NCI-H2196 (cell line): ENCODE results near the gene CEBPA.
"Not testable (repeated sequence)": the region's sequence is repeated elsewhere in the genome, so short reads cannot be mapped to it uniquely, and the experiment has no call there.

Experiments used
- DNase-seq: peaks from one replicate; lab custom pipeline; 2025; ENCODE audit not compliant: unreplicated experiment; lab: John Stamatoyannopoulos, UW

The CEBPA gene

DNA sequence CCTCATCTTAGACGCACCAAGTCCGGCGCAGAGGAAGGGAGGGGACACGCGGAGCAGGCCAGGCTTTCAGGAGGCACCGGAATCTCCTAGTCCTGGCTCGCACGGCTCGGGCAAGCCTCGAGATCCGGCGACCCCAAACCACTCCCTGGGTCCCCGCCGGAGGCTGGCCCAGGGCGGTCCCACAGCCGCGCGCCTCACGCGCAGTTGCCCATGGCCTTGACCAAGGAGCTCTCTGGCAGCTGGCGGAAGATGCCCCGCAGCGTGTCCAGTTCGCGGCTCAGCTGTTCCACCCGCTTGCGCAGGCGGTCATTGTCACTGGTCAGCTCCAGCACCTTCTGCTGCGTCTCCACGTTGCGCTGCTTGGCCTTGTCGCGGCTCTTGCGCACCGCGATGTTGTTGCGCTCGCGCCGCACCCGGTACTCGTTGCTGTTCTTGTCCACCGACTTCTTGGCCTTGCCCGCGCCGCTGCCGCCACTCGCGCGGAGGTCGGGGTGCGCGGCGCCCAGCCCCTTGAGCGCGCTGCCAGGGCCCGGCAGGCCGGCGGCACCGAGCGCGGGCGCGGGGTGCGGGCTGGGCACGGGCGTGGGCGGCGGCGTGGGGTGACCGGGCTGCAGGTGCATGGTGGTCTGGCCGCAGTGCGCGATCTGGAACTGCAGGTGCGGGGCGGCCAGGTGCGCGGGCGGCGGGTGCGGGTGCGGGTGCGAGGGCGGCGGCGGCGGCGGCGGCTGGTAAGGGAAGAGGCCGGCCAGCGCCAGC, 1.0 kb downstream of the CEBPA start:
- no peak for DNase-seq

DNA sequence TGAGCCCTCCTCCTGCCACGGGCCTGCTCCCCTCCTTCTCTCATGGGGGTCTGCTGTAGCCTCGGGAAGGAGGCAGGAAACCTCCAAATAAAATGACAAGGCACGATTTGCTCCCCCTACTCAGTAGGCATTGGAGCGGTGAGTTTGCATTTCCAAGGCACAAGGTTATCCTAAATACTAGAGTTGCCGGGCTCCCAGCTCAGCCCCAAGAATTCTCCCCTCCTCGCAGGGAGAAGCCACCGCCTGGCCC, 1.5 kb downstream of the CEBPA start:
- DNase-seq = no peak

DNA sequence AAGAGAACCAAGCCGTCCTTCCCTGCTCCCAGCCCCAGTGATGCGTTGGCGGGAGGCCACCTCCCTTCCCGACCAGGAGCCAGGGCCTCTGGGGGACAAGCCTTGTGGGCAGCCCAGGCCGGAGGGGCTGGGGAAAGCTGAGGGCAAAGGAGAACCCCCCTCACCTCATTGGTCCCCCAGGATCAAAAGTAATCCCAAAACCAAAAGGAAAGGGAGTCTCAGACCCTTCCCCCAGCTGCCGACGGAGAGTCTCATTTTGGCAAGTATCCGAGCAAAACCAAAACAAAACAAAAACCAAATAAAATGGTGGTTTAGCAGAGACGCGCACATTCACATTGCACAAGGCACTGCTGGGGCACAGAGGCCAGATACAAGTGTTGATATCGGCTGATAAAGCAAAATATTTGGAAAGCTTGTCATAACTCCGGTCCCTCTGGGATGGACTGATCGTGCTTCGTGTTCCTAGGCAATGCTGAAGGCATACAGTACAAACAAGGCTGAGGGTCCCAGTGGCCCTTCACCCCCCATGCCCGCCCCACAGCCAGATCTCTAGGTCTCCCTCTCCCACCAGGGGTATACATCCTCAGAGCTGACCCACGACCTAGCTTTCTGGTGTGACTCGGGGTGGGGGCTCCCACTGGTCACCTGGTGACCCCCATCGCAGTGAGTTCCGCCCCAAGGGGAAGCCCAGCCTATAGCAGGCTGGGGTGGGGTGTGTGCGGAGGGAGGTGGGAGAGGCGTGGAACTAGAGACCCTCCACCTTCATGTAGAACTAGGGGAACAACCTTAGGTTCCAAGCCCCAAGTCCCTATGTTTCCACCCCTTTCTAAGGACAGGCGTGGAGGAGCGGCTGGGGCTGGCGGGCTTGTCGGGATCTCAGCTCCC, 2.1 kb downstream of the CEBPA start:
- no peak for DNase-seq

DNA sequence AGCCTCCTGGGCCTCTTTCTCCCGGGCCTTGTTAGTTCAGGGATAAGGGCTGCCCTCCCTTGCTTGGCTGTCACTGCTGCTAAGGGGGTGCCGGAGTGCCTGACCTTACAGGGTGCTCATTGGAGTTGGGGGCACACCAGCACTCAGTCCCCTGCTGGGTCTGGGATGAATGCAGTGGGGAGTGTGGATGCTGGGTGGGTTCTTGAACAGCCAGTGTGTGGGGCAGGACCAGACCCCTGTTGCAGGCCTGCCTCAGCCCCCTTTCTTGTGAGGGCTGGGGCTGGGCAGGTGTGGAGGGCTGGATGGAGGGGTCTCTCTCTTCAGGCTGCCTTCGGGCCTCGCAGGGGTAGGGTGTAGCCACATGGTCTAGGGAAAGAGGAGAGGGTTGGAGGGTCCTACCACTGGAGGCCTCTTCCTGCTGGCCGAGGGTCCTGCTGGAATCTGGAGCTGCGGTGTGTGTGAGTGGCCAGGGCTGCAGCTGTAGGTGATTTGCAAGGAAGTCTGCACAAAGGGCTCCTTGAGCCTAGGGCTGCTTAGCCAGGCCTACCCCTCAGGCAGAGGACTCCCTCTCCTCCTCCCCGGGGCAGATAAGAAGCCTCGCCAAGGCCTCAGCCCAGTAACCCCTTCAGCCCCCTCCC, 3.2 kb downstream of the CEBPA start:
- no peak for DNase-seq

DNA sequence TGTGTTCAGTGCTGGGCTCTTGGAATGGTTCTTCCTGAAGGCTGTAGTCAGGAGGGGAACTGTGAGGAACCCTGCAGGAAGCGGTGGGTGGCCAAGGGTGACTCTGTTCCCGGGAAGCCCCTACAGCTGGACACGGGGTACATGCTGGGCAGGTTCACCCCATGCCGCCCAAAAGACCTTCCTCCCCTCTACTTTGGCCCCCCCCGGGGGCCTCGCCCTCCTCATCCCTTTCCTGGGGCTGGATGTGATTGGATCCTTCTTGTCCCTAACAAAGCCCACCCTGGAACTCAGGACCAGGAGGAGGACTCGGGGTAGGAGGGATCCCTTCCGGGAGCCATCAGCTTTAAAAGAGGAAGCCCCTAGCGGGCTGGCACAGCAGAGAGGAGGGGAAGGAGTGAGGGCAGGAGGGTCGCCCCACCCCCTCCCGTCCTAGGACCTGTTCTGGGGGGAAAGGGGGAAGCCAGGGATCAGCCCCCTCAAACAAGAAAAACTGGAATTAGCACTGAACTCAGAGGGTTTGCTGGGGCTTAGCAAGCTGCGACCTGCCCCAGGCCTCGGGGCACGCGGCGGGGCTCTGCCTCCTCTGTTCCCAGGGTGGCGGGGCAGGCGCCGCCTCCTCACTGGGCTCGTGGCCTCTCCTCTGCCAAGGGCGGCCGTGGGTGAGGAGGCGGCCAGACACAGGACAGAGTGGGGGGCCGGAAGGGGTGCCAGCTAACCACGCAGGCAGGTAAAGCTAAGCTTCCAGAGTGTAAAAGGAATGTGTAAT, 4.0 kb downstream of the CEBPA start:
- DNase-seq = no peak

DNA sequence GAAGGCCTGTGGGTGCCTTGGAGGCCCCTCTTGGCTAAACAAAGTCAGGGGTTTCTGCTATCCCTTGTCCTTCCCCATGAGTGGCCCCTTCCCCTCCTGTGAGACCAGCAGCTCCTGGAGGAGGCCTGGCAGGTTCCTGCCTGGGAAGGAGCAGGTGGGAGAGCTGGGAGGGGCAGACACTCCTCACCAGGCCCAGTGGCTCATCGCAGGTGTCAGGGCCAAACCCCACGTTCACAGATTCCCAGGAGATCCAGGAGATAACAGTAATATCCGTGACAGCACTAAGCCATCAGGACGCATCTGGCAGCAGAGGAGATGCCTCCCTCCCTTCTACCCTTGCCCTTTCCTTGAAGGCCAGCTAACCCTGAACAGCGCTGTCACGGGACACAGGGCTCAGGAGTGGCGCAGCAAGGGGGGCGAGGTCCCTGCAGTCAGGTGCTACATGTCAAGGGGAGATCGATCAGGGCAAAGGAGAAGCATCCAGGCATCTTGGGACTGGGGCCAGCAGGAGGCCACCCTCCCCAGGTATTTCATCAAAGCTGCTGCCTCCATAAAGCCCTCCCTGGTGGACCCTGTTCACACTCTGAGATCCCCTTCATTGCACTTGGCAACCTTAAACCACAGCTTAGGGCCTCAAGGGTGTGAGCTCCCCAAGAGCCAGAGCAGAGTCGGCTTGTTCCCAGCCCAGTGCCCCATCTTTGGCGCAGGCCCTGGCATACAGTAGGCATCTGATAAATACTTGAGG, 4.8 kb downstream of the CEBPA start:
- DNase-seq = no peak

DNA sequence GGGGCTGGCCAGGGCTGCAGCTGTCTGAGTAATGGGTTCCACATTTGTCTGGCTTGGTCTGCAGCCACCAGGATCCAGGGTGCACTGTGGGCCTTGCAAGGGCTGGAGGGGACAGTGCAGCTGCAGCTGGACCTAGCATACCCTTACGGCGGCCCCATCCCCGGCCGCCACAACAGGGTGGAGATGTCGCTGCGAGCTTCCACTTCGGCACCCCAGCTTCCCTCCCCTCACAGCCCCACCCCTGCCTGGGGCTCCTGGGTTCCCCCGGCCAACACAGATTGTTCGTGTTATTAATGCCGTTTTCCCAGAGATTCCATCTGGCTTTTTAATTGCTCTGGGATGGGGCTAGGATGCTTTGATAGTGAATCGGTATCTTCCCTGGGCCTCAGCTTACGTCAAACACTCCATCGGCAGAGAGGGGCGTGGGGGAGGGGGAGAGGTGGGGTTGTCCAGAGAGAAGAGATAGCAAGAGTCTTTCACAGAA, 5.8 kb downstream of the CEBPA start:
- no peak for DNase-seq

DNA sequence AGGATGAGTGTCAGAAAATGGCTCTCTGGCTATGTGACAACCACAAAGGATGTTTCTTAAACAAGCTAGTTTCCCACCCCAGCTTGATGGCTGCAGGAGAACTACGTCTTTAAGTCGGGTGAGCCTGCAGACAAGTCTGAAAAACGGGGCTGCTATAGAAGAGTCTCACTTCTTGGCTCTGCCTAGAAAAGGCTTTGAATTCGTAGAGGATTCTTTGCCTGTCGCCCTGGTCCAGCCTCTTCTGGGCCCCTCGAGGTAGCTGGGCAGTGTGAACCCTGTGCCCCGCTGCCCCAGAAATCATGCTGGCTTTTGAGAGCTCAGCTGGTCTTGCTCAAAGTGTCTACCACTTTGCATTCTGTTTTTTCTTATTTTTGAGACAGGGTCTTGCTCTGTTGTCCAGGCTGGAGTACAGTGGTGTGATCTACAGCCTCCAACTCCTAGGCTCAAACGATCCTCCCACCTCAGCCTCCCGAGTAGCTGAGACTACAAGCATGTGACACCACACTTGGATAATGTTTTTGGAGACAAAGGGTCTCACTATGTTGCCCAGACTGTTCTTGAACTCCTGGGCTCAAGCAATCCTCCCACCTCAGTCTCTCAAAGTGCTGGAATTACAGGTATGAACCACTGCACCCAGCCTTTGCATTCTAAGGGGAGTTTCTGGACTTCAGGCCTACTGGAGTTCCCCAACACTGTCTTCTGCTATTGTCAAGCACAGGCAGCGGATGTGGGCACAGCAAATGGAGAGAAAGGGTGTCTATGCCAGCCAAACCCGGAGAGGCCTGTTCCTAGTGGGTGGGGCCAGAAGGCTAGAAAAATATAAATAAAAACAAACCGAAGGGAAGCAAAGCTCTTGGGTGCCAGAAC, 6.5 kb downstream of the CEBPA start:
- DNase-seq = no peak

DNA sequence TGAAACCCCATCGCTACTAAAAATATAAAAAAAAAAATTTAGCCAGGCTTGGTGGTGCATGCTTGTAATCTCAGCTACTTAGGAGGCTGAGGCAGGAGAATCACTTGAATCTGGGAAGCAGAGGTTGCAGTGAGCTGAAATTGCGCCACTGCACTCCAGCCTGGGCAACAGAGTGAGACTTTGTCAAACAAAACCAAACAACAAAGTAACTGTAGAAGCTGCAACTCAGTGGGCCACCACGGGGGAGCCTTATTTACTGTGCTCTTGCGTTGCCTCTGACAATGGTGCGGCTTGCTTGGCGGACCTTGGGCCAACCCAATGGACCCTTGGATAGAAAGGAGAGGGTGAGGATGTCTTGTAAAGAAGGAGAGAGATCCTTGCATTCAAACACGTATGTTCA, 7.3 kb downstream of the CEBPA start:
- DNase-seq = not testable (repeated sequence)

DNA sequence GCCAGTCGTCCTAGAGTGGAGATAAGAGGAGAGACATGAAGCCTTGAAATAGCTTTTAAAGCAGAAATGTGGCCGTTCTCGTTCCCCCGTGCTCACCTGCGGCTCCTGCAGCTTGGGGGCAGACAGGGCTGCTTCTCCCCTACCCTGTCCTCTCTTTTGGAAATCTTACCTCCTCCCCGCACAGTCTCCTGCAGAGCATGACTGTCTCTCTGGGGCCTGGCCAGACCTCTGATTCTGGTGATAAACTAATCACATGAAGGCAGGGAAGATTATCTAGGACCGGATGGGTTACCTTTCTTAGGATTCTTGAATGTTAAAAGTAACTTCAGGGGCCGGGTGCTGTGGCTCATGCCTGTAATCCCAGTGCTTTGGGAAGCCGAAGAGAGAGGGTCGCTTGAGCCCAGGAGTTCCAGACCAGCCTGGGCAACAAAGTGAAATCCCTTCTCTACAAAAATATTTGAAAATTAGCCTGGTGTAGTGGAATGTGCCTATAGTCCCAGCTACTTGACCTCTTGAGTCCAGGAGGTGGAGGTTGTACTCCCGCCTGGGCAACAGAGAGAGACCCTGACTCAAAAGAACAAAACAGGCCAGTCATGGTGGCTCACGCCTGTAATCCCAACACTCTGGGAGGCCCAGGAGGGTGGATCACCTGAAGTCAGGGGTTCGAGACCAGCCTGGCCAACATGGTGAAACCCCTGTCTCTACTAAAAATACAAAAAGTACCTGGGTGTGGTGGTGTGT, 8.1 kb downstream of the CEBPA start:
- DNase-seq = no peak

DNA sequence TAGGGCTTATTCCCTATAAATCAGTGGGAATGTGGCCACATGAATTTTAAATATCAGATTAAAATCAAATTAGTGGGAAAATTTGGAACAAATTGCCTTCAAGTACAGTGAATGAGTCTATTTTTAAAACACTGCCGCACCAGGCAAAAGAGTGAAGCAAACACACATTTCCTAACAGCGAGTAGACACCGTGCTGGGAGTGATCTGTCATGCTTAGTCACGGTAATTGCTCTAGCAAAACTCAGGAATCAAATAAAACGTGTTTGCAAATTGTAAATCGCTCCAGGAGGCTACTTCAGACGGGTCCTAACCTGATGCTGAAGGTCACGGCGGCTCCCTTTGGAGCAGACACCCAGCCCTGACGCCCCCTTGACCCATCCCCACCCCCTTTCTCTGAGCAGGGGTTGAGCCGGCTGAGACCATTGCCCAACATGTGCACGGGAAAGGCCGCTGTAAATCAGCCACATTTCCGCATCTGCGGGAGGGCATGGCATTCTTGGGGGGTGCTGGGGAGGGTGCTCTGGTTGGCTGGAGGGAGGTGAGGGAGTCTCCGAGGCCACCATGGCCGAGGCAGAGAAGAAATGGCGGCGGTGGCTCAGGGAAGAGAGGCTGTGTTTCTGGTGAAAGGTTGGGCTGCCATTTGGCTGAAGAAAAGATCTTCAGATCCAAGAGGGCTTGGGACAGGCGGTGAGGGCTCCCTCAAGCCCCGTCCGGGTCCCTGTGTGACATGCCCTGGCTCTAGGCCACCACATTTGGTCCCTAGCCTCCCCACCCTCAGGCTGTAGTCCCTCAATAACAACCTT, 8.9 kb downstream of the CEBPA start:
- no peak for DNase-seq

DNA sequence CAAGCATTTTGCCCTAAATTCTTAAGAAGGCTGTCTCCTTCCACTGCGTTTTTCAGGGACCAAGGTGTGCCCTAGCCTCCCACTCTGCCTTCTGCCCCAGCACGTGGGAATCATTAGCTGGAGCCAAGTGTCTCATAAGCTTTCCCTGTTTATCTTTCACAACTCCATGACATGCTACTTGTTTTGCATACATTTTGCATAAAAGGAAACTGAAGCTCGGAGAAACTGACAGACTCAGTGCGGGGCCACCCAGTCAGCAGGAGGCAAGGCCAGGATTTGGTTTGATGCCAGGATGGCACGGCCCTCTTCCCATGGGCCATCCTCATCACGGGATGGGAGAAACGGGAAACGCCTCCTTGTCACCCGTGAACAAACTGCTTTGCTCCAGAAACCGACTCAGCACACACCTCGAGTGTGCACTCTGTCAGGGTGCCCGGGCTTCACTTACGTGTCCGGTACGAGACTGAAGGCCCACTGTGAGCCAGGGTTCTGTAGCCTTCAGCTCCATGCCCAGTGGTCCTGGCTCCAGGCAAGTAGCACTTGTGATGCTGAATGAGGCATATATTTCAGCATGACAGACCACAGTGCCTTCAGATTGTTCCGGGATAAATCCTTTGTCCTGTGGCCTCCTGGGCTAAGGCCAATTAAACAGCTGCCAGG, 9.6 kb downstream of the CEBPA start:
- no peak for DNase-seq

DNA sequence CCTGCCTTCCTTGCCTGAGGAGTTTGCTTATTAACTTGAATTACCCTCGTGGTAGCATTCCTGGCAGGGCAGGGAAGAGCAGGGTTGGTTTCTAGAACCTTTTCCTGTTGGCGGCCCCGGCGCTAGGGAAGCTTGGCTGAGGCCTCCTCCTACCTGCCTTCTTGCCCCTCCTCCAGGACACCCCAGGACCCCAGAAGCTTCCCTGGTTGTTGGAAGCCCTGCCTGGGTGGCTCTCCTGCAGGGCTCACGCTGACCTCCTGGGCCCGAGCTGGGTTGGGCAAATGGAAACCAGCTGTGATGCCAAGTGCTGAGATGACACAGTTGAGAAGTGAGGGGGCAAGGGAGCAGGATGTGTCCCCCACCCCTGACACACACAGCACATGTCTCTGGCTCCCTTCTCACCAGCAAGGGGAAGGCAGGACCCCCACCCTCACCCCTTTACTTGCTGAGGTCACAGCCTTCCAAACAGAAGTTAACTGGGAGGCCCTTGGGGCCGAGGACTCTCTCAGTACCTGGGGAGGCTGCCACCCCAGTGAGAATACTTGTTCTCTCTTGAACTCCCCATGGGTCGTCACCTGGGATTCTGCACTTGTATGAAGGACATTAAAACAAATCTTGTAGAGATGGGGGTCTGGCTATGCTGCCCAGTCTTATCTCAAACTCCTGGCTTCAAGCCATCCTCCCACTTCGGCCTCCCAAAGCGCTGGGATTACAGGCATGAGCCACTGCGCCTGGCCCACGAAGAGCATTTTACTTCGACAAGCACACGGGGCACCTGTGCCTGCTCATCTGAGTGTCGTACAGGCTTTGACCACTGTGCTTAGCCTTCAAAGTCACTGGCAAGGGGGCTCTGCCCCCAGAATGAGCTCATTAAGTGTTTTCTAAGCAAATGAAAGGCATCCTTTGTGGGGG, 10.5 kb downstream of the CEBPA start:
- DNase-seq = no peak

DNA sequence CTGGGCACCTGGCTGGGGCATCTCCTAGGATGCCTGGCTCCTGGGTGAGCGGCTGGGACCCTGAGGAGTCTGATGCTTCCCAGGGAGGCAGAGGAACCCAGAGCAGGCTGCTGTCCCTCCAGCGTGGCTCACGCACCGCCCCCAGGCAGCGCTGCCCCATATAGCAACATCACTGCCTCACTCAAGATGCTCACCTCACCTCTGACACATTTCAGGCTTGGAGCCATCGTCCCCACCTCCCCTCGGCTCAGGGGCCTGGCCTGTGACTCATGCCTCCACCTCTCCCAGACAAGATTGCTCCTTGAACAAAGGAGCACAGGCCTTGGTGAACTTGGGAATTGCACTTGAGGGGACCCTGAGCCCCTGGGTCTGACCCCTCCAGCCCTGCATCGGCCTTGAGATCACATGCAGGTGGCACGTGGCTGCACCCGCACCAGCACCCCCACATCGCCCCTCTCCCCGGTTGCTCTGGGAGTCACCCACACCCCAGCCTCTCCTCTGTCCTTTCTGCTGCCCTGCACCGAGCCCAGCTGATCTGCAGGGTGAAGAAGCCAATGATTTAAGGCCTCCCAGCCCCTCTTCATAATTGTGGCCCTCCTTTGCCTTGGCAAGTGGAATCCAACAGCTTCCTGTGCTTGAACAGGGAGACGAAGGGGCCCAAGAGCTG, 11.2 kb downstream of the CEBPA start:
- DNase-seq = no peak

DNA sequence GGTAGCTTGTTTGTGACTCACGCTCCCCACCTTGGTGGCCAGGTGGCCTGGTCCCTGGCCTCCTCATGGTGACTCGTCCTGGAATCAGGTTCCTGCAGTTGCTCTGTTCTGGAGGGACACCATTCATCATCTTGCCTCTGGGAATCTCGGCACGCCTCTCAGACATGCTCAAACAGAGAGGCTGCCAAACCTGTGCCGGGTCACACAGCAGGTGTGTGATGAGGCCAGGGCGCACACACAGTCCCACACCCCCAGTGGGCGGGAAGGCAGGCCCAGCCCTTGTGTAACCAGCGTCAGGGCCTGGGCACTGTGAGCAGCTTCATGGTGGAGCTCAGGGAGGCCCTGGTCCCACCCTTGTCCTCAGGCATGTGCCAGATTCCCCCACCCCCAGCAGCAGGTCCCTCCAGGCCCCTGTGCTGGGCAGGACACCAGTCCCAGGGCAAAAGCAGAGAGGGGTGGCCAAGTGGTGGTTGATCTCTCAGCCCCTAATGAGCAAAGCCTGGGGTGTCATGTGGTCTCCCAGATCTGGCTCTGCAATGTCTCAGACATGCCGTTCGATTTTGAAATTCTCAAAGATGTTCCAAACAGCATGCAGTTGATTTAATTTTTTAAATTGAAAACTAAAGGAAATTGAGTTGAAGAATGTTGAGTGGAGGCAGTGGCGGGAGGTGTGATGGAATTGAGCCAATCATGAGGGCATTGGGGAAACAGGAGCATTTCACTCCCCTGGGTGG, 12.1 kb downstream of the CEBPA start:
- DNase-seq = no peak
